Thoracic aorta (tissue), 2 donors: ENCODE data around the gene DNAH17. TPM values are rescaled to one million over a fixed set of nuclear protein-coding genes. Genes with fewer than 3 reads are reported as not detected.

Experiments
- ATAC-seq: fragments of 150-250 bp; one replicate; pipeline ENCODE4 v1.8.0; 2017; ENCODE audit warnings: low read depth; ENCODE audit not compliant: insufficient number of reproducible peaks, low FRiP score
- DNase-seq: peaks from one replicate; pipeline ENCODE4 v3.0.0-alpha.2; 2020; ENCODE audit warnings: low spot score
- H3K27ac ChIP-seq, 2 donors: fragments of 200-600 bp; sonication (generic); 1 replicate in 1 of 2; 2 replicates in 1 of 2; pipeline ENCODE4 v1.5.1; 2016; ENCODE audit warnings: mild to moderate bottlenecking in 2 of 2, moderate library complexity in 2 of 2
- H3K27me3 ChIP-seq: fragments of 200-600 bp; sonication (generic); replicated peaks from 2 replicates; pipeline ENCODE4 v1.6.0; 2016; ENCODE audit warnings: mild to moderate bottlenecking; ENCODE audit not compliant: insufficient read depth
- H3K36me3 ChIP-seq: fragments of 200-600 bp; sonication (generic); one replicate; pipeline ENCODE4 v1.5.1; 2016
- H3K4me1 ChIP-seq, 2 donors: fragments of 200-600 bp; sonication (generic); 1 replicate in 1 of 2; 2 replicates in 1 of 2; pipeline versions ENCODE4 v1.5.1 to v1.6.0; 2016; ENCODE audit warnings: low read depth in 2 of 2, mild to moderate bottlenecking in 1 of 2; ENCODE audit not compliant: control insufficient read depth in 1 of 2
- H3K4me3 ChIP-seq: fragments of 200-600 bp; sonication (generic); 2 replicates; pipeline ENCODE4 v1.5.1; 2016; ENCODE audit warnings: mild to moderate bottlenecking
- H3K9me3 ChIP-seq: fragments of 200-600 bp; sonication (generic); 2 replicates; pipeline ENCODE4 v1.5.1; 2016
- CTCF ChIP-seq: fragments of 200-600 bp; sonication (generic); IDR thresholded peaks from one replicate; pipeline ENCODE4 v1.5.1; 2019; ENCODE audit warnings: antibody characterized with exemption
- total RNA-seq, 2 donors: library from RNA; depleted of rRNA; stranded (reverse); fragments of >200 nt; gene quantifications; one replicate each; pipeline versions ENCODE4 v1.1.0 to v1.2.3, GENCODE V29; 2016

The DNAH17 gene
- total RNA-seq, 2 donors from 2014 or later: 0.14 TPM

- Histone ChIP-seq H3K4me3 (no peak overlapping the region), H3K9me3 (no peaks in the 10 kb centered on the region), H3K27me3 (no peaks in the 10 kb centered on the region), H3K36me3 (no peaks in the 10 kb centered on the region), H3K27ac (no peak overlapping the region), H3K4me1 (no peaks in the 10 kb centered on the region)
- DNase-seq (no peak), ATAC-seq (no peak)
- no peak for TF ChIP-seq CTCF
These were observed 49.9 kb downstream of the DNAH17 start for GRCh38 chr17:78527345-78527744.

GRCh38 chr17:78526231-78527025 is 50.8 kb downstream of the DNAH17 start:
- no peak overlapping the region for H3K4me3 ChIP-seq
- DNase-seq (no peak), ATAC-seq (no peak)
- no peaks in the 10 kb centered on the region for H3K36me3 ChIP-seq
- no peaks in the 10 kb centered on the region for H3K9me3 ChIP-seq
- no peaks in the 10 kb centered on the region for H3K4me1 ChIP-seq
- no peak overlapping the region for H3K27ac ChIP-seq
- TF ChIP-seq CTCF: no peak
- H3K27me3 ChIP-seq: no peaks in the 10 kb centered on the region

- Histone ChIP-seq H3K36me3 (no peaks in the 10 kb centered on the region), H3K4me3 (no peak overlapping the region), H3K9me3 (no peaks in the 10 kb centered on the region), H3K27me3 (no peaks in the 10 kb centered on the region), H3K27ac (no peak overlapping the region), H3K4me1 (no peaks in the 10 kb centered on the region)
- DNase-seq (no peak), ATAC-seq (no peak)
- no peak for TF ChIP-seq CTCF
These were observed 51.6 kb downstream of the DNAH17 start for GRCh38 chr17:78525511-78526160.

GRCh38 chr17:78524870-78525510 is 52.2 kb downstream of the DNAH17 start:
- H3K4me3 ChIP-seq: no peak overlapping the region
- no peaks in the 10 kb centered on the region for H3K4me1 ChIP-seq
- ATAC-seq: no peak
- H3K27me3 ChIP-seq: no peaks in the 10 kb centered on the region
- H3K9me3 ChIP-seq: no peaks in the 10 kb centered on the region
- no peak for TF ChIP-seq CTCF
- no peak for DNase-seq
- no peaks in the 10 kb centered on the region for H3K36me3 ChIP-seq
- no peak overlapping the region for H3K27ac ChIP-seq

GRCh38 chr17:78523934-78524655 is 53.1 kb downstream of the DNAH17 start:
- DNase-seq: no peak
- no peaks in the 10 kb centered on the region for H3K27me3 ChIP-seq
- no peak overlapping the region for H3K4me3 ChIP-seq
- H3K27ac ChIP-seq: no peak overlapping the region
- no peak for ATAC-seq
- H3K4me1 ChIP-seq: no peaks in the 10 kb centered on the region
- no peaks in the 10 kb centered on the region for H3K36me3 ChIP-seq
- TF ChIP-seq CTCF: no peak
- no peaks in the 10 kb centered on the region for H3K9me3 ChIP-seq
